ENCODE results near the gene CREB3. TPM values are rescaled to one million over a fixed set of nuclear protein-coding genes. Genes with fewer than 3 reads are reported as not detected.

CREB3 gene
- 50.4 and 54.1 TPM in 2 replicates for total RNA-seq (2022)
- percentile 83 among the genes with signal in this experiment for Bru-seq, nascent RNA
- BruChase-seq, experiment 1, labeled RNA remaining after a 2-hour chase, result percentile 83 among the genes with signal in this experiment
- BruChase-seq, experiment 2, labeled RNA remaining after a 6-hour chase, result percentile 93 among the genes with signal in this experiment
- long read RNA-seq, transcript CREB3-201 (9 exons, 1,832 nt), result major isoform, 189 of 200 reads
- long read RNA-seq, partial matches to known transcripts, result 2 of 200 reads
- long read RNA-seq, other reads (novel, unspliced or antisense), result 7 of 200 reads

- BruUV-seq (replicated peaks), result no TSS peak
- H3K27me3 Mint-ChIP-seq (ENCODE audit: insufficient read depth, unreplicated experiment), result no peaks in the 10 kb centered on the region
- H3K4me3 ChIP-seq (ENCODE audit: low read depth, low read length), result peak within 1 kb of the TSS; percentile 83
- no peaks in the 10 kb centered on the region for H3K4me1 Mint-ChIP-seq (ENCODE audit: low read depth, unreplicated experiment)
- peaks cover 1% of the 10 kb centered on the region for H3K36me3 ChIP-seq (ENCODE audit: control insufficient read depth, insufficient read depth, low read length)
- intact Hi-C loops (cut with micrococcal nuclease; ENCODE audit: unreplicated experiment), result loop anchor here (1.0 to 10.0 kb wide), 8 partner anchors 17 to 617 kb away; partner anchors contain the start of genes ATOSB, GBA2, RGP1 and TESK1
- peaks cover 39% of the 10 kb centered on the region for H3K4me1 ChIP-seq
- no peak within 1 kb of the TSS for H3K27ac Mint-ChIP-seq (ENCODE audit: unreplicated experiment)
- peaks cover 50% of the 10 kb centered on the region for H3K36me3 Mint-ChIP-seq (ENCODE audit: insufficient read depth, unreplicated experiment)
- CTCF ChIA-PET, result interaction anchor here (0.6 to 2.8 kb wide), 14 partner anchors 14 to 258 kb away, joined by 3 to 19 read pairs (median 4); partner anchors contain the start of genes ARHGEF39, CCDC107, GBA2 and RGP1
- no peaks in the 10 kb centered on the region for H3K9me3 ChIP-seq
- H3K9me3 Mint-ChIP-seq (ENCODE audit: unreplicated experiment), result no peaks in the 10 kb centered on the region
- DNase-seq, result peak; percentile 98 to 99
- H3K27me3 ChIP-seq (replicated peaks; ENCODE audit: control insufficient read depth, insufficient read depth, low read length), result no peaks in the 10 kb centered on the region
- peak in 1 of 2 experiments; percentile 12 for TF ChIP-seq CTCF (IDR thresholded peaks at IDR 0.05; ENCODE audit: insufficient read depth in 1 of 2, low read depth in 1 of 2, low read length in 1 of 2, severe bottlenecking in 1 of 2, unreplicated experiment in 1 of 2)
- POLR2A ChIA-PET, result interaction anchor here (0.7 to 3.1 kb wide), 12 partner anchors 8 to 660 kb away, joined by 3 to 41 read pairs (median 6); partner anchors contain the start of genes ARHGEF39, CCDC107, GBA2 and HINT2
- H3K4me3 Mint-ChIP-seq (ENCODE audit: unreplicated experiment), result no peak within 1 kb of the TSS
These were observed at the start of gene CREB3, which contains the start of gene TLN1 for GRCh38 chr9:35732185-35732799. CREB3 (plus strand) TSS chr9:35732666; CDS start chr9:35732773, 107 bp downstream. TLN1 (minus strand) TSS chr9:35732195; CDS start chr9:35725694, 6,501 bp downstream.

- no peak for DNase-seq
- CTCF ChIA-PET, result interaction anchor here (0.6 kb wide), 1 partner anchor 194 kb away, joined by 4 read pairs; the partner anchor contains the start of gene RUSC2
- POLR2A ChIA-PET, result no interaction called here
- peaks cover 6% of the 10 kb centered on the region for H3K4me1 Mint-ChIP-seq (ENCODE audit: low read depth, unreplicated experiment)
- H3K9me3 ChIP-seq, result no peaks in the 10 kb centered on the region
- H3K36me3 ChIP-seq (ENCODE audit: control insufficient read depth, insufficient read depth, low read length), result no peaks in the 10 kb centered on the region
- intact Hi-C loops (cut with micrococcal nuclease; ENCODE audit: unreplicated experiment), result no loop called here
- no peak overlapping the region for H3K4me3 ChIP-seq (ENCODE audit: low read depth, low read length)
- no peaks in the 10 kb centered on the region for H3K27me3 Mint-ChIP-seq (ENCODE audit: insufficient read depth, unreplicated experiment)
- H3K27ac Mint-ChIP-seq (ENCODE audit: unreplicated experiment), result no peak overlapping the region
- H3K36me3 Mint-ChIP-seq (ENCODE audit: insufficient read depth, unreplicated experiment), result no peaks in the 10 kb centered on the region
- no peak overlapping the region for H3K4me3 Mint-ChIP-seq (ENCODE audit: unreplicated experiment)
- H3K27me3 ChIP-seq (replicated peaks; ENCODE audit: control insufficient read depth, insufficient read depth, low read length), result no peaks in the 10 kb centered on the region
- TF ChIP-seq CTCF (IDR thresholded peaks at IDR 0.05; ENCODE audit: insufficient read depth in 1 of 2, low read depth in 1 of 2, low read length in 1 of 2, severe bottlenecking in 1 of 2, unreplicated experiment in 1 of 2), result no peak
- no peaks in the 10 kb centered on the region for H3K9me3 Mint-ChIP-seq (ENCODE audit: unreplicated experiment)
- peaks cover 2% of the 10 kb centered on the region for H3K4me1 ChIP-seq
- BruUV-seq (replicated peaks), result no TSS peak
These were observed 49.1 kb upstream of the CREB3 start for GRCh38 chr9:35683323-35683722.

- intact Hi-C loops (cut with micrococcal nuclease; ENCODE audit: unreplicated experiment), result no loop called here
- no peaks in the 10 kb centered on the region for H3K9me3 Mint-ChIP-seq (ENCODE audit: unreplicated experiment)
- BruUV-seq (replicated peaks), result no TSS peak
- H3K36me3 Mint-ChIP-seq (ENCODE audit: insufficient read depth, unreplicated experiment), result peaks cover 6% of the 10 kb centered on the region
- ChIA-PET POLR2A (interaction anchor here (1.2 kb wide), 1 partner anchor 27 kb away, joined by 5 read pairs; the partner anchor contains the start of genes CCDC107 and RMRP), CTCF (no interaction called here)
- no peaks in the 10 kb centered on the region for H3K27me3 ChIP-seq (replicated peaks; ENCODE audit: control insufficient read depth, insufficient read depth, low read length)
- H3K4me1 ChIP-seq, result peaks cover 18% of the 10 kb centered on the region
- H3K4me3 Mint-ChIP-seq (ENCODE audit: unreplicated experiment), result no peak overlapping the region
- no peak for DNase-seq
- no peak overlapping the region for H3K4me3 ChIP-seq (ENCODE audit: low read depth, low read length)
- TF ChIP-seq CTCF (IDR thresholded peaks at IDR 0.05; ENCODE audit: insufficient read depth in 1 of 2, low read depth in 1 of 2, low read length in 1 of 2, severe bottlenecking in 1 of 2, unreplicated experiment in 1 of 2), result no peak
- no peaks in the 10 kb centered on the region for H3K9me3 ChIP-seq
- no peaks in the 10 kb centered on the region for H3K27me3 Mint-ChIP-seq (ENCODE audit: insufficient read depth, unreplicated experiment)
- H3K27ac Mint-ChIP-seq (ENCODE audit: unreplicated experiment), result no peak overlapping the region
- H3K36me3 ChIP-seq (ENCODE audit: control insufficient read depth, insufficient read depth, low read length), result no peaks in the 10 kb centered on the region
- peaks cover 14% of the 10 kb centered on the region for H3K4me1 Mint-ChIP-seq (ENCODE audit: low read depth, unreplicated experiment)
These were observed 47.5 kb upstream of the CREB3 start for GRCh38 chr9:35684921-35685320.
